ENCODE results near the gene FABP1. TPM values are rescaled to one million over a fixed set of nuclear protein-coding genes. Genes with fewer than 3 reads are reported as not detected.

Gene FABP1
- total RNA-seq, 1 donor = not detected

DNA sequence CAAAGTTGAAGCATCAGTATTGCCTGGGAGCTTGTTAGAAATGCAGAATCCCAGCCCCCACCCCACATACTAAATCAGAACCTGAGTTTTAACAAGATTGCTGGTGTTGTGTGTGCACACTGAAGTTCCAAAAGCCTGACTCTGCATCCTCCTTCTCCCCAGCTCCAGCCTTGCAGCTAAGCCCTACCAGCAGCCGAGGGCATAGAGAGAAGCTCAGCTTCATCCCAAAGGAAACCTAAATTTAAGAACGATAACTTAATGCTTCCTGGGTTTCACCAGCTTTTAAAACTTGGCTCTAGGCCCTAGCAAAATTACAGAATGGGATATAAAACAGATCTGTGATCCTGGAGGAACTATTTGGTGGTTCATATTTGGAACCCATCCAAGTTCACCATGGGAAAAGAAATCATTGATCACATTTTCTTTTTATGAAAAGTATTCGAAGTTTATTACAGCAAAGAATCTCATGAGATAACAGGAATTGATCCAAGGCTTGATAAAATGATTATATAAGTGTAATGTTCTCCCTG, 49.2 kb downstream of the FABP1 start:
- Histone ChIP-seq H3K27me3 (ENCODE audit: insufficient read depth, low read length) (no peaks in the 10 kb centered on the region), H3K4me2 (ENCODE audit: insufficient read depth, low read length) (no peak overlapping the region), H3K4me1 (ENCODE audit: insufficient read depth, low read length) (peaks cover 6% of the 10 kb centered on the region), H3K27ac (ENCODE audit: low read depth, low read length) (no peak overlapping the region), H3K9me3 (ENCODE audit: low read depth, low read length) (no peaks in the 10 kb centered on the region), H3K36me3 (ENCODE audit: insufficient read depth, low read length) (no peaks in the 10 kb centered on the region), H3K4me3 (ENCODE audit: insufficient read depth, low read length) (no peak overlapping the region), H2AFZ (ENCODE audit: low read length) (no peak overlapping the region), H3K79me2 (ENCODE audit: insufficient read depth, low read length) (no peaks in the 10 kb centered on the region), H4K20me1 (ENCODE audit: insufficient read depth, low read length) (no peaks in the 10 kb centered on the region)
- TF ChIP-seq, protein P1, sequence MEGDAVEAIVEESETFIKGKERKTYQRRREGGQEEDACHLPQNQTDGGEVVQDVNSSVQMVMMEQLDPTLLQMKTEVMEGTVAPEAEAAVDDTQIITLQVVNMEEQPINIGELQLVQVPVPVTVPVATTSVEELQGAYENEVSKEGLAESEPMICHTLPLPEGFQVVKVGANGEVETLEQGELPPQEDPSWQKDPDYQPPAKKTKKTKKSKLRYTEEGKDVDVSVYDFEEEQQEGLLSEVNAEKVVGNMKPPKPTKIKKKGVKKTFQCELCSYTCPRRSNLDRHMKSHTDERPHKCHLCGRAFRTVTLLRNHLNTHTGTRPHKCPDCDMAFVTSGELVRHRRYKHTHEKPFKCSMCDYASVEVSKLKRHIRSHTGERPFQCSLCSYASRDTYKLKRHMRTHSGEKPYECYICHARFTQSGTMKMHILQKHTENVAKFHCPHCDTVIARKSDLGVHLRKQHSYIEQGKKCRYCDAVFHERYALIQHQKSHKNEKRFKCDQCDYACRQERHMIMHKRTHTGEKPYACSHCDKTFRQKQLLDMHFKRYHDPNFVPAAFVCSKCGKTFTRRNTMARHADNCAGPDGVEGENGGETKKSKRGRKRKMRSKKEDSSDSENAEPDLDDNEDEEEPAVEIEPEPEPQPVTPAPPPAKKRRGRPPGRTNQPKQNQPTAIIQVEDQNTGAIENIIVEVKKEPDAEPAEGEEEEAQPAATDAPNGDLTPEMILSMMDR (IDR thresholded peaks at IDR 0.05; ENCODE audit: extremely low read depth, low read depth, low read length) = no peak
- DNase-seq (ENCODE audit: insufficient read length, low spot score, missing footprints) = no peak

DNA sequence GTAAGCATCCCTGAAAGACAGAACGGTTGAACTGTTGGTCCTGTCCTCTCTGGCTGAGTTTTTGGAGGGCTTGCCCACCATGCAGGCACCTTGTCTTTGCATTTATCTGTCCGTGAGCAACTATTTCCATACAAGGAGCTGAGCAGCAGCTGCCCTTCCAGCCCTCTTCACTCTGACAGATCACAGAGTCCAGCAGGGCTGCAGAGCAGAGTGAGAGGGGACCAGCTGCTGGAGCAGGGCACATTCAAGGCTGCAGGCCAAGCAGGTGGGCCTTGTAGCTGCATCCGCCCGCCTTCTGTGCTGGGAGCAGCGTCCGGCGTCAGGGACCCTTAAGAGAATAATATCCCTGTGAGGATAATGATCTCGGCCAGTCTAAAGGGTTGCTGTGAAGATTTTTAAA, 50.8 kb downstream of the FABP1 start:
- peaks cover 6% of the 10 kb centered on the region for H3K4me1 ChIP-seq (ENCODE audit: insufficient read depth, low read length)
- no peak overlapping the region for H3K4me2 ChIP-seq (ENCODE audit: insufficient read depth, low read length)
- H2AFZ ChIP-seq (ENCODE audit: low read length) = no peak overlapping the region
- no peak overlapping the region for H3K27ac ChIP-seq (ENCODE audit: low read depth, low read length)
- H4K20me1 ChIP-seq (ENCODE audit: insufficient read depth, low read length) = no peaks in the 10 kb centered on the region
- no peak for DNase-seq (ENCODE audit: insufficient read length, low spot score, missing footprints)
- TF ChIP-seq, protein P1 (IDR thresholded peaks at IDR 0.05; ENCODE audit: extremely low read depth, low read depth, low read length) = no peak
- H3K27me3 ChIP-seq (ENCODE audit: insufficient read depth, low read length) = no peaks in the 10 kb centered on the region
- H3K36me3 ChIP-seq (ENCODE audit: insufficient read depth, low read length) = no peaks in the 10 kb centered on the region
- H3K9me3 ChIP-seq (ENCODE audit: low read depth, low read length) = no peaks in the 10 kb centered on the region
- H3K79me2 ChIP-seq (ENCODE audit: insufficient read depth, low read length) = no peaks in the 10 kb centered on the region
- no peak overlapping the region for H3K4me3 ChIP-seq (ENCODE audit: insufficient read depth, low read length)

DNA sequence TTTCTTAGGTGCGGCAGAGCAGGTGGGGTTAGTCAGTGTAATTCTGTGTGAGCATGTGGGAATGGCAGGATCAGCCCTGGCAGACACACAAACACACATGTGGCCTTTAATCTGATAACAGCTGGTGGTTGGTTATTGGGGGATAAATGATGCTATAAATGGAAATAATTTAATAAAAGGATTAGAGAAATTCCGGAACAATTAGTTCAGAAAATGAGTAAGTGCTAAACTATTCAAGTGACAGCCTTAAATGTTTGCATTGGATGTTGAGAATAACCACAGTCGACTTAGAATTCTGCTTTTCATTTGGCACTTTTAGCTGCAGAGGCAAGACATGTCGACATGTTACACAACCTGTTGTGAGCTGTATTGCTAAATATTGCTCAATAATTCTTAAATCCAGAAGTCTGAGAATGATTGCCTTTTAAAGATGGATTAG, 53.0 kb downstream of the FABP1 start:
- TF ChIP-seq, protein P1 (IDR thresholded peaks at IDR 0.05; ENCODE audit: extremely low read depth, low read depth, low read length) = no peak
- no peaks in the 10 kb centered on the region for H3K27me3 ChIP-seq (ENCODE audit: insufficient read depth, low read length)
- no peak overlapping the region for H3K4me3 ChIP-seq (ENCODE audit: insufficient read depth, low read length)
- peaks cover 6% of the 10 kb centered on the region for H3K4me1 ChIP-seq (ENCODE audit: insufficient read depth, low read length)
- no peak overlapping the region for H3K4me2 ChIP-seq (ENCODE audit: insufficient read depth, low read length)
- H3K9me3 ChIP-seq (ENCODE audit: low read depth, low read length) = no peaks in the 10 kb centered on the region
- no peak overlapping the region for H2AFZ ChIP-seq (ENCODE audit: low read length)
- H3K27ac ChIP-seq (ENCODE audit: low read depth, low read length) = no peak overlapping the region
- no peaks in the 10 kb centered on the region for H3K36me3 ChIP-seq (ENCODE audit: insufficient read depth, low read length)
- no peaks in the 10 kb centered on the region for H4K20me1 ChIP-seq (ENCODE audit: insufficient read depth, low read length)
- H3K79me2 ChIP-seq (ENCODE audit: insufficient read depth, low read length) = no peaks in the 10 kb centered on the region
- DNase-seq (ENCODE audit: insufficient read length, low spot score, missing footprints) = peak; percentile 44

DNA sequence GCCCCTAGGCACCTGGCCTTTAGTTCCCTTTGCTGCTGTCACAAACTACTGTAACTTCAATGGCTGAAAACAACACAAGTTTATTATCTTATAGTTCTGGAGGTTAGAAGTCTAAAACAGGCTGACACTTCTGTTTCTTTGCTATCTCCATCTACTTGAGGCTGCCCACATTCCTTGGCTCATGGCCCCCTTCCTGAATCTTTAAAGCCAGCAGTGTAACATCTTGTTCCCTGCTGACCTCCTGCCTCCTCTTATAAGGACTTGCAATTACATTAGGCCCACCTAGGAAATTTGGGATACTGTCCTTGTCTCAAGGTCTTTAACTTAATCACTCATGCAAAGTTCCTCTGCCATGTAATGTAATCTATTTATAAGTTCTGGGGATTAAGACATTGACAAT, 53.7 kb downstream of the FABP1 start:
- H3K9me3 ChIP-seq (ENCODE audit: low read depth, low read length) = no peaks in the 10 kb centered on the region
- no peaks in the 10 kb centered on the region for H4K20me1 ChIP-seq (ENCODE audit: insufficient read depth, low read length)
- no peak overlapping the region for H3K4me2 ChIP-seq (ENCODE audit: insufficient read depth, low read length)
- peaks cover 6% of the 10 kb centered on the region for H3K4me1 ChIP-seq (ENCODE audit: insufficient read depth, low read length)
- DNase-seq (ENCODE audit: insufficient read length, low spot score, missing footprints) = no peak
- no peak overlapping the region for H2AFZ ChIP-seq (ENCODE audit: low read length)
- no peaks in the 10 kb centered on the region for H3K27me3 ChIP-seq (ENCODE audit: insufficient read depth, low read length)
- no peaks in the 10 kb centered on the region for H3K36me3 ChIP-seq (ENCODE audit: insufficient read depth, low read length)
- H3K4me3 ChIP-seq (ENCODE audit: insufficient read depth, low read length) = no peak overlapping the region
- no peak overlapping the region for H3K27ac ChIP-seq (ENCODE audit: low read depth, low read length)
- H3K79me2 ChIP-seq (ENCODE audit: insufficient read depth, low read length) = no peaks in the 10 kb centered on the region
- TF ChIP-seq, protein P1 (IDR thresholded peaks at IDR 0.05; ENCODE audit: extremely low read depth, low read depth, low read length) = no peak

Small RNAs within 50 kb of the gene (small RNA-seq; reads per million reads assigned to genes)
- gene MIR4780 = not detected

Other genes starting within 250 kb of the FABP1 start
- gene RNU2-63P, start 111.5 kb downstream of the FABP1 start, total RNA-seq = not detected in 2 replicates
- 24.2 and 25.9 TPM in 2 replicates for gene KRCC1, start 72.3 kb downstream of the FABP1 start, total RNA-seq
- gene SMYD1, start 60.2 kb downstream of the FABP1 start, total RNA-seq = not detected in 2 replicates
- 12.3 and 13.3 TPM in 2 replicates for gene THNSL2, start 42.3 kb upstream of the FABP1 start, total RNA-seq